ENCODE results near the gene LRFN3.

- TF ChIP-seq ZNF274 (IDR thresholded peaks at IDR 0.05; ENCODE audit: low read depth, low read length) (no peak), YY1 (IDR thresholded peaks at IDR 0.05; ENCODE audit: insufficient read depth, insufficient read length) (no peak)
Measured at GRCh38 chr19:35895911-35896642, 40.1 kb upstream of the LRFN3 start.
